Neural cell (in vitro differentiated cells): ENCODE measurements around the gene ANXA2. TPM values are rescaled to one million over a fixed set of nuclear protein-coding genes. Genes with fewer than 3 reads are reported as not detected.

Experiments used
- H2AFZ ChIP-seq: fragments of 200-600, 300-800 bp; sonication (generic), shearing (Covaris generic); 2 replicates; pipeline ENCODE4 v1.6.0; 2014; ENCODE audit warnings: low read depth, mild to moderate bottlenecking, antibody characterized with exemption, low read length, moderate library complexity
- H3F3A ChIP-seq: fragments of 200-600 bp; shearing (Covaris generic); 2 replicates; pipeline ENCODE4 v1.6.1; 2016; ENCODE audit warnings: mild to moderate bottlenecking, moderate library complexity, mixed read lengths, antibody characterized with exemption, low read length; ENCODE audit not compliant: insufficient read depth, poor library complexity, severe bottlenecking
- H3K27ac ChIP-seq: fragments of 200-600, 300-800 bp; sonication (generic), shearing (Covaris generic); 2 replicates; pipeline ENCODE4 v1.5.1; 2014; ENCODE audit warnings: mild to moderate bottlenecking, low read length, moderate library complexity
- H3K27me3 ChIP-seq: fragments of 300-800, 200-600 bp; sonication (generic), shearing (Covaris generic); 2 replicates; pipeline ENCODE4 v1.6.0; 2014; ENCODE audit warnings: mild to moderate bottlenecking, low read depth, low read length, moderate library complexity; ENCODE audit not compliant: insufficient read depth
- H3K36me3 ChIP-seq: fragments of 300-800, 200-600 bp; sonication (generic), shearing (Covaris generic); 2 replicates; pipeline ENCODE4 v1.5.1; 2014; ENCODE audit warnings: mild to moderate bottlenecking, antibody characterized with exemption, low read length, moderate library complexity; ENCODE audit not compliant: insufficient read depth
- H3K4me2 ChIP-seq: fragments of 300-800, 200-600 bp; sonication (generic), shearing (Covaris generic); 2 replicates; pipeline ENCODE4 v1.6.0; 2014; ENCODE audit warnings: mild to moderate bottlenecking, low read length
- H3K4me3 ChIP-seq: fragments of 300-800, 200-600 bp; sonication (generic), shearing (Covaris generic); 2 replicates; pipeline ENCODE4 v1.5.1; 2014; ENCODE audit warnings: mild to moderate bottlenecking, low read length, moderate library complexity
- H3K79me2 ChIP-seq: fragments of 200-600 bp; shearing (Covaris generic); replicated peaks from 2 replicates; pipeline ENCODE4 v1.6.0; 2014; ENCODE audit warnings: mild to moderate bottlenecking, low read length, moderate library complexity; ENCODE audit not compliant: insufficient read depth
- H3K9ac ChIP-seq: fragments of 300-800, 200-600 bp; sonication (generic), shearing (Covaris generic); 2 replicates; pipeline ENCODE4 v1.6.1; 2016; ENCODE audit warnings: mild to moderate bottlenecking, low read length, mixed read lengths
- H3K9me2 ChIP-seq: fragments of 200-600 bp; shearing (Covaris generic); 2 replicates; pipeline ENCODE4 v1.6.1; 2016; ENCODE audit warnings: mild to moderate bottlenecking, low read length, mixed read lengths; ENCODE audit not compliant: insufficient read depth
- H3K9me3 ChIP-seq: fragments of 200-600, 300-800 bp; sonication (generic), shearing (Covaris generic); 2 replicates; pipeline ENCODE4 v1.6.1; 2016; ENCODE audit warnings: mild to moderate bottlenecking, mixed run types, low read length, moderate library complexity, mixed read lengths
- H4K20me1 ChIP-seq: fragments of 200-600 bp; shearing (Covaris generic); 2 replicates; pipeline ENCODE4 v1.6.1; 2016; ENCODE audit warnings: mild to moderate bottlenecking, mixed run types; ENCODE audit not compliant: insufficient read depth
- EP300 ChIP-seq: fragments of 450-650 bp; conservative IDR thresholded peaks from 2 replicates; pipeline ENCODE4 v1.6.1; 2014; ENCODE audit warnings: antibody characterized with exemption, mild to moderate bottlenecking, moderate library complexity; ENCODE audit not compliant: poor library complexity, severe bottlenecking
- EZH2 ChIP-seq: fragments of 200-600, 300-800 bp; shearing (Covaris generic), sonication (generic); IDR thresholded peaks from 2 replicates; pipeline ENCODE4 v1.6.1; 2014; ENCODE audit warnings: antibody characterized with exemption, low read length, borderline replicate concordance, mild to moderate bottlenecking; ENCODE audit not compliant: insufficient read depth, poor library complexity, severe bottlenecking
- MXI1 ChIP-seq: fragments of 450-650 bp; conservative IDR thresholded peaks from 2 replicates; pipeline ENCODE4 v1.6.1; 2014; ENCODE audit warnings: antibody characterized with exemption, mild to moderate bottlenecking; ENCODE audit not compliant: poor library complexity, severe bottlenecking
- POLR2AphosphoS5 ChIP-seq: IDR thresholded peaks from 2 replicates; pipeline ENCODE4 v1.6.1; 2012
- RAD21 ChIP-seq: fragments of 450-650 bp; conservative IDR thresholded peaks from 2 replicates; pipeline ENCODE4 v1.6.1; 2014; ENCODE audit warnings: antibody characterized with exemption, mild to moderate bottlenecking, moderate library complexity
- SMC3 ChIP-seq: fragments of 450-650 bp; conservative IDR thresholded peaks from 2 replicates; pipeline ENCODE4 v1.6.1; 2014; ENCODE audit warnings: antibody characterized with exemption, mild to moderate bottlenecking, moderate library complexity; ENCODE audit not compliant: poor library complexity
- TAF1 ChIP-seq: IDR thresholded peaks from 2 replicates; pipeline ENCODE4 v1.6.1; 2012; ENCODE audit warnings: low read depth
- polyA plus RNA-seq: library from polyadenylated mRNA; depleted of rRNA; stranded (reverse); fragments of >200 nt; gene quantifications from 2 replicates; pipeline ENCODE4 v1.2.3, GENCODE V29; 2014
- TF ChIP-seq, protein P1 (sequence below): IDR thresholded peaks from 2 replicates; pipeline ENCODE4 v1.6.1; 2012; ENCODE audit warnings: borderline replicate concordance
- TF ChIP-seq, protein P2 (sequence below): fragments of 450-650 bp; IDR thresholded peaks from 2 replicates; pipeline ENCODE4 v1.5.1; 2014; ENCODE audit warnings: antibody characterized with exemption, mild to moderate bottlenecking, moderate library complexity; ENCODE audit not compliant: poor library complexity, severe bottlenecking

ANXA2 gene
- polyA plus RNA-seq, 1 donor from 2014 or later, result 6.2 TPM

DNA sequence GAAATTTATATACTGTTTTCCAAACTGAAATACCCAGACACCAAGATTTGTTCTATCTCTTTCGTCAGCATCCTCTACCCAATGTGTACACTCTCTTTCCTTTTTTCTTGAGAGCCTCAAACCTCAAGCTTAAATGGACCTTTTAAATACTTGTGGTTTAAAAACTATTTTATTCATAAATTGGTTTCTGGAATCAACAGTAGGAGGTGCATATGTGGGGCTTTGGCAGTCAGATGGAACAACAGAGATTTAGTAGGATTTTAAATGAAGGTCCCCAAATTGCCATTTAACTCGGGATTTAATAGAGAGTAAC is 33.2 kb downstream of the ANXA2 start:
- no peak overlapping the region for H3K4me2 ChIP-seq
- no peak for TF ChIP-seq POLR2AphosphoS5
- TF ChIP-seq, protein P1, sequence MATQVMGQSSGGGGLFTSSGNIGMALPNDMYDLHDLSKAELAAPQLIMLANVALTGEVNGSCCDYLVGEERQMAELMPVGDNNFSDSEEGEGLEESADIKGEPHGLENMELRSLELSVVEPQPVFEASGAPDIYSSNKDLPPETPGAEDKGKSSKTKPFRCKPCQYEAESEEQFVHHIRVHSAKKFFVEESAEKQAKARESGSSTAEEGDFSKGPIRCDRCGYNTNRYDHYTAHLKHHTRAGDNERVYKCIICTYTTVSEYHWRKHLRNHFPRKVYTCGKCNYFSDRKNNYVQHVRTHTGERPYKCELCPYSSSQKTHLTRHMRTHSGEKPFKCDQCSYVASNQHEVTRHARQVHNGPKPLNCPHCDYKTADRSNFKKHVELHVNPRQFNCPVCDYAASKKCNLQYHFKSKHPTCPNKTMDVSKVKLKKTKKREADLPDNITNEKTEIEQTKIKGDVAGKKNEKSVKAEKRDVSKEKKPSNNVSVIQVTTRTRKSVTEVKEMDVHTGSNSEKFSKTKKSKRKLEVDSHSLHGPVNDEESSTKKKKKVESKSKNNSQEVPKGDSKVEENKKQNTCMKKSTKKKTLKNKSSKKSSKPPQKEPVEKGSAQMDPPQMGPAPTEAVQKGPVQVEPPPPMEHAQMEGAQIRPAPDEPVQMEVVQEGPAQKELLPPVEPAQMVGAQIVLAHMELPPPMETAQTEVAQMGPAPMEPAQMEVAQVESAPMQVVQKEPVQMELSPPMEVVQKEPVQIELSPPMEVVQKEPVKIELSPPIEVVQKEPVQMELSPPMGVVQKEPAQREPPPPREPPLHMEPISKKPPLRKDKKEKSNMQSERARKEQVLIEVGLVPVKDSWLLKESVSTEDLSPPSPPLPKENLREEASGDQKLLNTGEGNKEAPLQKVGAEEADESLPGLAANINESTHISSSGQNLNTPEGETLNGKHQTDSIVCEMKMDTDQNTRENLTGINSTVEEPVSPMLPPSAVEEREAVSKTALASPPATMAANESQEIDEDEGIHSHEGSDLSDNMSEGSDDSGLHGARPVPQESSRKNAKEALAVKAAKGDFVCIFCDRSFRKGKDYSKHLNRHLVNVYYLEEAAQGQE, result no peak
- no peak for TF ChIP-seq EP300
- no peak for TF ChIP-seq SMC3
- TF ChIP-seq, protein P2, sequence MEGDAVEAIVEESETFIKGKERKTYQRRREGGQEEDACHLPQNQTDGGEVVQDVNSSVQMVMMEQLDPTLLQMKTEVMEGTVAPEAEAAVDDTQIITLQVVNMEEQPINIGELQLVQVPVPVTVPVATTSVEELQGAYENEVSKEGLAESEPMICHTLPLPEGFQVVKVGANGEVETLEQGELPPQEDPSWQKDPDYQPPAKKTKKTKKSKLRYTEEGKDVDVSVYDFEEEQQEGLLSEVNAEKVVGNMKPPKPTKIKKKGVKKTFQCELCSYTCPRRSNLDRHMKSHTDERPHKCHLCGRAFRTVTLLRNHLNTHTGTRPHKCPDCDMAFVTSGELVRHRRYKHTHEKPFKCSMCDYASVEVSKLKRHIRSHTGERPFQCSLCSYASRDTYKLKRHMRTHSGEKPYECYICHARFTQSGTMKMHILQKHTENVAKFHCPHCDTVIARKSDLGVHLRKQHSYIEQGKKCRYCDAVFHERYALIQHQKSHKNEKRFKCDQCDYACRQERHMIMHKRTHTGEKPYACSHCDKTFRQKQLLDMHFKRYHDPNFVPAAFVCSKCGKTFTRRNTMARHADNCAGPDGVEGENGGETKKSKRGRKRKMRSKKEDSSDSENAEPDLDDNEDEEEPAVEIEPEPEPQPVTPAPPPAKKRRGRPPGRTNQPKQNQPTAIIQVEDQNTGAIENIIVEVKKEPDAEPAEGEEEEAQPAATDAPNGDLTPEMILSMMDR, result no peak
- TF ChIP-seq MXI1, result no peak
- no peak for TF ChIP-seq RAD21
- TF ChIP-seq EZH2, result no peak
- no peak for TF ChIP-seq TAF1
- H3K4me3 ChIP-seq, result no peak overlapping the region

DNA sequence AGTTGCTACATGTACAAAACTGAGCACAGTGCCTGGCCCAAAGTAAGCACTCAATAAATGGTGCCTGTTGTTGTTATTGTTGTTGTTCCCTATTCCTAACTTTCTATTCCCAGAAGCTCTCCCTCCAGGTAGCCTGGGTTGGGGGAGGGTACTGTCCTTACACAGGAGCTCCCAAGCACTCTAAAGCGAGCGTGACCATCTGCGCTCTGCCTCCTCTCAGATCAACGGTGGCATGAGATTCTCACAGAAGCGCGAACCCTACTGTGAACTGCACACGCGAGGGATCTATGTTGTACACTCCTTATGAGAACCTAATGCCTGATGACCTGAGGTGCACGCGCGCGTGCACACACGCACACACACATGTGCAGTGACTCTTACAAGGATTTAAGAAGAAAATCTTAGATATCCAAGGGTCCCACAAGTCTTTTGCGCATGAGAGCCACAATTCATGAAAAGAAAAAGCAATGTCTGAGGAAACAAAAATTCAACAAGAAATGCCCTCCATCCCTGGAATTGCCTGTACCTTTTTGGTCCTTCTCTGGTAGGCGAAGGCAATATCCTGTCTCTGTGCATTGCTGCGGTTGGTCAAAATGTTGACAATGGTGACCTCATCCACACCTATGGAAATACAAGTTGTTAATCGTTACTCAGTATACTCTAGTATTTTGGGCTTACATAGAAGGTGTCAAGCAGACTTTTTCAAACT is 33.7 kb downstream of the ANXA2 start:
- Histone ChIP-seq H2AFZ (no peak overlapping the region), H3K9ac (no peak overlapping the region), H3K27ac (no peak overlapping the region), H4K20me1 (no peaks in the 10 kb centered on the region), H3K4me2 (no peak overlapping the region), H3K36me3 (no peaks in the 10 kb centered on the region), H3K79me2 (no peaks in the 10 kb centered on the region), H3K27me3 (no peaks in the 10 kb centered on the region), H3F3A (no peaks in the 10 kb centered on the region), H3K9me3 (no peaks in the 10 kb centered on the region), H3K9me2 (no peaks in the 10 kb centered on the region), H3K4me3 (no peak overlapping the region)
- no peak for TF ChIP-seq MXI1
- no peak for TF ChIP-seq POLR2AphosphoS5
- TF ChIP-seq, protein P2, result no peak
- TF ChIP-seq SMC3, result no peak
- TF ChIP-seq TAF1, result no peak
- no peak for TF ChIP-seq RAD21
- TF ChIP-seq, protein P1, result no peak
- TF ChIP-seq EP300, result no peak
- no peak for TF ChIP-seq EZH2

More for the DNA sequence above, 33.2 kb downstream of the ANXA2 start:
- Histone ChIP-seq H3F3A (no peaks in the 10 kb centered on the region), H3K9ac (no peak overlapping the region), H3K27me3 (no peaks in the 10 kb centered on the region), H3K9me2 (no peaks in the 10 kb centered on the region), H3K27ac (no peak overlapping the region), H4K20me1 (no peaks in the 10 kb centered on the region), H3K36me3 (no peaks in the 10 kb centered on the region), H3K79me2 (no peaks in the 10 kb centered on the region), H2AFZ (no peak overlapping the region), H3K9me3 (no peaks in the 10 kb centered on the region)
